Caco-2 (cell line): Measurements from ENCODE around the gene KRTAP20-2. TPM values are rescaled to one million over a fixed set of nuclear protein-coding genes. Genes with fewer than 3 reads are reported as not detected.

ENCODE experiments used
- BruUV-seq: library from RNA; stranded (reverse); fragments of 400-500 nt; replicated peaks from 2 replicates; lab custom pipeline; 2021; lab: Mats Ljungman, UMichigan
- CTCF ChIA-PET: fragments of 300-600 bp; sonication (Branson Sonifier 250); formaldehyde crosslinking; loops from one replicate; lab custom pipeline; 2022; ENCODE audit warnings: antibody characterized with exemption; lab: Charles Lee
- POLR2A ChIA-PET: fragments of 300-600 bp; sonication (Branson Sonifier 250); formaldehyde crosslinking; loops from one replicate; lab custom pipeline; 2022; ENCODE audit warnings: antibody characterized with exemption; lab: Charles Lee
- DNase-seq, 2 experiments: peaks; one replicate each; pipeline versions ENCODE4 v3.0.0 to v3.0.0-alpha.2; 2020 to 2022
- H3K27me3 ChIP-seq: replicated peaks from 2 replicates; pipeline ENCODE4 v1.6.0; 2011; ENCODE audit warnings: low read length; ENCODE audit not compliant: control insufficient read depth, insufficient read depth
- H3K36me3 ChIP-seq: 2 replicates; pipeline ENCODE4 v1.5.1; 2011; ENCODE audit warnings: low read length; ENCODE audit not compliant: control insufficient read depth, insufficient read depth
- H3K4me1 ChIP-seq: fragments of 250-450 bp; sonication (Bioruptor Pico); 2 replicates; pipeline ENCODE4 v1.5.1; 2020; ENCODE audit warnings: mild to moderate bottlenecking
- H3K4me3 ChIP-seq: 2 replicates; pipeline ENCODE4 v1.5.1; 2011; ENCODE audit warnings: low read depth, mild to moderate bottlenecking, control low read depth, low read length
- H3K9me3 ChIP-seq: fragments of 250-450 bp; sonication (Bioruptor Pico); 2 replicates; pipeline ENCODE4 v1.5.1; 2020; ENCODE audit warnings: mild to moderate bottlenecking, moderate library complexity
- H3K27ac Mint-ChIP-seq: one replicate; pipeline ENCODE4 v1.8.0; 2022; ENCODE audit warnings: mixed read lengths; ENCODE audit not compliant: unreplicated experiment
- H3K27me3 Mint-ChIP-seq: one replicate; pipeline ENCODE4 v1.8.0; 2022; ENCODE audit warnings: mixed read lengths; ENCODE audit not compliant: insufficient read depth, unreplicated experiment
- H3K36me3 Mint-ChIP-seq: one replicate; pipeline ENCODE4 v1.8.0; 2022; ENCODE audit warnings: mild to moderate bottlenecking, mixed read lengths; ENCODE audit not compliant: insufficient read depth, unreplicated experiment
- H3K4me1 Mint-ChIP-seq: one replicate; pipeline ENCODE4 v1.8.0; 2022; ENCODE audit warnings: low read depth, mixed read lengths; ENCODE audit not compliant: unreplicated experiment
- H3K4me3 Mint-ChIP-seq: one replicate; pipeline ENCODE4 v1.8.0; 2022; ENCODE audit warnings: mild to moderate bottlenecking, moderate library complexity, mixed read lengths; ENCODE audit not compliant: unreplicated experiment
- H3K9me3 Mint-ChIP-seq: one replicate; pipeline ENCODE4 v1.8.0; 2022; ENCODE audit warnings: mixed read lengths; ENCODE audit not compliant: unreplicated experiment
- intact Hi-C: fragments of 100-400 bp; cut with micrococcal nuclease; formaldehyde crosslinking; loops from one replicate; pipeline ENCODE4 v1.10.0; 2022; ENCODE audit not compliant: unreplicated experiment
- total RNA-seq: library from RNA; stranded (reverse); gene quantifications from 2 replicates; pipeline ENCODE4 v1.2.3, GENCODE V29; 2022
- TF ChIP-seq, protein P1 (sequence below), 2 experiments: fragments of 200-600 bp in 1 of 2; IDR thresholded peaks; 1 replicate in 1 of 2; 2 replicates in 1 of 2; pipeline versions ENCODE4 v1.5.1 to v1.8.0; 2011 to 2022; ENCODE audit warnings: antibody characterized with exemption in 1 of 2, control low read depth in 1 of 2, inconsistent platforms in 1 of 2, low read depth in 1 of 2, low read length in 1 of 2, mild to moderate bottlenecking in 1 of 2, moderate library complexity in 1 of 2; ENCODE audit not compliant: insufficient read depth in 1 of 2, severe bottlenecking in 1 of 2, unreplicated experiment in 1 of 2

KRTAP20-2 gene
- total RNA-seq, 1 experiment from 2014 or later, result not detected

DNA sequence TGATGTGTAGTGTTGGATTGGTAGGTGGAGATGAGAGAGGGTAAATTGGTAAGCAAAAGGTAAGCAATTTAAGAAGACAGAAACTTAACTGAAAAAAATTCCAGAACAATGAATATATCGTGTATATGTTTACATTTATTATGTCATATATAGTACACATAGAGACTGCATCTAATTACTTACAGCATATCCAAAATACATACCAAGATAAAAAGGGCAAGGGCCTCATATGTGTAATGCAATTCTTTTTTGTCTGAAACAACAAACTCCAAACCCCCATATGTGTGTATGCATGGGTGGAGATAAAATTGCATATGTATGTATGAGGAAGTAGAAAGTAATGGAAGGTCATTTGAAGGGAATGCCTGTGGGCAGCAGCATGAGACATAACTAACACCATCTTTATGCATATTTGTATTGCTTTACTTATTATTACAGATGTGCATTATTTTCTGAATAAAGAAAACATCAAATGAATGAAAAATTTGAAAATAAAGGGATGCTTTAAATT, 12.0 kb downstream of the KRTAP20-2 start:
- TF ChIP-seq, protein P1, sequence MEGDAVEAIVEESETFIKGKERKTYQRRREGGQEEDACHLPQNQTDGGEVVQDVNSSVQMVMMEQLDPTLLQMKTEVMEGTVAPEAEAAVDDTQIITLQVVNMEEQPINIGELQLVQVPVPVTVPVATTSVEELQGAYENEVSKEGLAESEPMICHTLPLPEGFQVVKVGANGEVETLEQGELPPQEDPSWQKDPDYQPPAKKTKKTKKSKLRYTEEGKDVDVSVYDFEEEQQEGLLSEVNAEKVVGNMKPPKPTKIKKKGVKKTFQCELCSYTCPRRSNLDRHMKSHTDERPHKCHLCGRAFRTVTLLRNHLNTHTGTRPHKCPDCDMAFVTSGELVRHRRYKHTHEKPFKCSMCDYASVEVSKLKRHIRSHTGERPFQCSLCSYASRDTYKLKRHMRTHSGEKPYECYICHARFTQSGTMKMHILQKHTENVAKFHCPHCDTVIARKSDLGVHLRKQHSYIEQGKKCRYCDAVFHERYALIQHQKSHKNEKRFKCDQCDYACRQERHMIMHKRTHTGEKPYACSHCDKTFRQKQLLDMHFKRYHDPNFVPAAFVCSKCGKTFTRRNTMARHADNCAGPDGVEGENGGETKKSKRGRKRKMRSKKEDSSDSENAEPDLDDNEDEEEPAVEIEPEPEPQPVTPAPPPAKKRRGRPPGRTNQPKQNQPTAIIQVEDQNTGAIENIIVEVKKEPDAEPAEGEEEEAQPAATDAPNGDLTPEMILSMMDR (IDR thresholded peaks at IDR 0.05; ENCODE audit: insufficient read depth in 1 of 2, low read depth in 1 of 2, low read length in 1 of 2, severe bottlenecking in 1 of 2, unreplicated experiment in 1 of 2), result no peak
- no TSS peak for BruUV-seq
- no peaks in the 10 kb centered on the region for H3K36me3 Mint-ChIP-seq
- H3K27ac Mint-ChIP-seq, result no peak overlapping the region
- H3K4me3 ChIP-seq, result no peak overlapping the region
- CTCF ChIA-PET, result no interaction called here
- H3K27me3 ChIP-seq, result no peaks in the 10 kb centered on the region
- POLR2A ChIA-PET, result no interaction called here
- no peaks in the 10 kb centered on the region for H3K9me3 ChIP-seq
- H3K27me3 Mint-ChIP-seq, result peaks cover 8% of the 10 kb centered on the region
- H3K36me3 ChIP-seq, result no peaks in the 10 kb centered on the region
- H3K4me1 ChIP-seq, result no peaks in the 10 kb centered on the region
- no peaks in the 10 kb centered on the region for H3K4me1 Mint-ChIP-seq
- no peak overlapping the region for H3K4me3 Mint-ChIP-seq
- H3K9me3 Mint-ChIP-seq, result no peaks in the 10 kb centered on the region
- intact Hi-C loops, result no loop called here
- no peak for DNase-seq

DNA sequence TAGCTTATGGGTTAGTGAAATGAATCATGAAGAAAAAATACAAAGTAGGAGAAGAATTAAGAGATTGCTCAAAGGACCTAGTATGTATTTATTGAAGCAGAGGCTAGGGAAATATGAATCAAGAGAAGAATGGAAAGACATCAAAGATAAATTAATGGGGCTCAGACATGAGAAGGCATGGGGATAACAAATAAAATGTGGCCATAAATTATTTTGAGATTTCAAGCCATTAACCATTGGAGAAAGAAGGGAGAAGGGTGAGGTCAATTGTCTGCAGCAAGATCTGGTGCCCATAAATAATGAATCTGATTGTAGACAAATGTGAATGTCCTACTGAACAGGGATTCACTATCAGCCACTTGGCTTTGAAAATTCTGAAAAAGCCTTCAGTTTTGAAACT, 17.9 kb downstream of the KRTAP20-2 start:
- H3K4me1 Mint-ChIP-seq, result no peaks in the 10 kb centered on the region
- H3K36me3 Mint-ChIP-seq, result no peaks in the 10 kb centered on the region
- no peaks in the 10 kb centered on the region for H3K9me3 Mint-ChIP-seq
- POLR2A ChIA-PET, result no interaction called here
- H3K4me3 Mint-ChIP-seq, result no peak overlapping the region
- TF ChIP-seq, protein P1 (IDR thresholded peaks at IDR 0.05; ENCODE audit: insufficient read depth in 1 of 2, low read depth in 1 of 2, low read length in 1 of 2, severe bottlenecking in 1 of 2, unreplicated experiment in 1 of 2), result no peak
- no peaks in the 10 kb centered on the region for H3K27me3 ChIP-seq
- no peak overlapping the region for H3K27ac Mint-ChIP-seq
- intact Hi-C loops, result no loop called here
- H3K4me1 ChIP-seq, result no peaks in the 10 kb centered on the region
- peaks cover 13% of the 10 kb centered on the region for H3K27me3 Mint-ChIP-seq
- no TSS peak for BruUV-seq
- no peak for DNase-seq
- H3K4me3 ChIP-seq, result no peak overlapping the region
- CTCF ChIA-PET, result no interaction called here
- no peaks in the 10 kb centered on the region for H3K9me3 ChIP-seq
- no peaks in the 10 kb centered on the region for H3K36me3 ChIP-seq

DNA sequence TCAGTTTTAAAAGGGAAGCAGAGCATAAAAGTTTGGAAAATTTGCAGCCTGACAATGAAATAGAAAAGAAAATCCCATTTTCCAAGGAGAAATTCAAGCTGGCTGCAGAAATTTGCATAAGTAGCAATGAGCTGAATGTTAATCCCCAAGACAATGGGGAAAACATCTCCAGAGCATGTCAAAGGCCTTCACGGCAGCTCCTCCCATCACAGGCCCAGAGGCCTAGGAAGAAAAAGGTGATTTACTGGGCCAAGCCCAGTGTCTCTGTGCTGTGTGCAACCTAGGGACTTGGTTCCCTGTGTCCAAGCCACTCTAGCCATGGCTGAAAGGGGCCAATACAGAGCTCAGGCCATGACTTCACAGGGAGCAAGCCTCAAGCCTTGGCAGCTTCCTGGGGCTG, 33.8 kb downstream of the KRTAP20-2 start:
- Mint-ChIP-seq H3K4me3 (no peak overlapping the region), H3K36me3 (no peaks in the 10 kb centered on the region), H3K9me3 (no peaks in the 10 kb centered on the region), H3K4me1 (no peaks in the 10 kb centered on the region), H3K27ac (no peak overlapping the region), H3K27me3 (peaks cover 13% of the 10 kb centered on the region)
- Histone ChIP-seq H3K4me3 (no peak overlapping the region), H3K4me1 (no peaks in the 10 kb centered on the region), H3K9me3 (no peaks in the 10 kb centered on the region), H3K27me3 (no peaks in the 10 kb centered on the region), H3K36me3 (no peaks in the 10 kb centered on the region)
- POLR2A ChIA-PET, result no interaction called here
- no peak for DNase-seq
- TF ChIP-seq, protein P1 (IDR thresholded peaks at IDR 0.05; ENCODE audit: insufficient read depth in 1 of 2, low read depth in 1 of 2, low read length in 1 of 2, severe bottlenecking in 1 of 2, unreplicated experiment in 1 of 2), result no peak
- intact Hi-C loops, result no loop called here
- CTCF ChIA-PET, result no interaction called here
- BruUV-seq, result no TSS peak
